Mammary microvascular endothelial cell (primary cell): ENCODE results near the gene CTRB2. TPM values are rescaled to one million over a fixed set of nuclear protein-coding genes. Genes with fewer than 3 reads are reported as not detected.

ENCODE experiments used
- total RNA-seq: library from RNA; depleted of rRNA; stranded (reverse); fragments of >200 nt; gene quantifications from 2 replicates; pipeline ENCODE4 v1.2.3, GENCODE V29; 2015

Gene CTRB2
- not detected in 2 replicates for total RNA-seq

GRCh38 chr16:75206749-75207451 lies at the start of gene CTRB2:
TSS of gene CTRB2 (minus strand) at chr16:75207161. CDS start at chr16:75207141, 20 bp downstream.

GRCh38 chr16:75251280-75252048 lies 44.5 kb upstream of the CTRB2 start, which contains the start of gene BCAR1:
TSS of gene BCAR1 (minus strand) at chr16:75251624. CDS start at chr16:75251482, 142 bp downstream.

GRCh38 chr16:75218256-75219076 lies 11.5 kb upstream of the CTRB2 start, which contains the start of gene CTRB1:
TSS of gene CTRB1 (plus strand) at chr16:75218988. CDS start at chr16:75219008, 20 bp downstream.

Other genes with a start within 250 kb of the CTRB2 start
- gene WDR59, start 222.0 kb downstream of the CTRB2 start, total RNA-seq: 15.4 and 24.6 TPM in 2 replicates
- 22.1 and 29.5 TPM in 2 replicates for gene ZNRF1, start 208.1 kb downstream of the CTRB2 start, total RNA-seq
- 0.34 and 0.40 TPM in 2 replicates for gene LDHD, start 90.4 kb downstream of the CTRB2 start, total RNA-seq
- gene ZFP1, start 58.6 kb downstream of the CTRB2 start, total RNA-seq: 5.7 and 6.9 TPM in 2 replicates
- gene CTRB1, start 11.8 kb upstream of the CTRB2 start, total RNA-seq: not detected in 2 replicates
- 243 and 270 TPM in 2 replicates for gene BCAR1, start 44.5 kb upstream of the CTRB2 start, total RNA-seq
- 137 and 184 TPM in 2 replicates for gene CFDP1, start 226.3 kb upstream of the CTRB2 start, total RNA-seq